ENCODE results near the gene N4BP2.

The N4BP2 gene

DNA sequence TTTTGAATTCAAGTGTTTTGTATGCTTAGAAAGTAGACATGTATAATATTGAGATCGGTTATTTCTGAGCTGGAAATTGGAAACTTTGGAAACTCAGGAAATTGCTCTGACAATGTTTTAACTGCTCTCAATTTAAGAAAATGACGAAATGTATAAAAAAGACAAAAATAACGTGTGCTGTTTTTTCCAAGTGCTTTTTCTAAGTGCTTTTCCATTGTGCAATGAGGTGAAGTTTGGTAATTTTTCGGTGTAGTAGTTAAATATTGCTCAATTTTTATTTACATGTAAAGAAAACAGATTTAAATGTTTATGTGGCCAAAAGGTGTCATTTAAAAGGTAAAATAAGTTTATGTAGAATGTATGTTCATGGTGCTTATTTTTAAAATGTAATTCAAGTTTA is 100.8 kb downstream of the N4BP2 start:
- no peak for DNase-seq (ENCODE audit: low spot score)

DNA sequence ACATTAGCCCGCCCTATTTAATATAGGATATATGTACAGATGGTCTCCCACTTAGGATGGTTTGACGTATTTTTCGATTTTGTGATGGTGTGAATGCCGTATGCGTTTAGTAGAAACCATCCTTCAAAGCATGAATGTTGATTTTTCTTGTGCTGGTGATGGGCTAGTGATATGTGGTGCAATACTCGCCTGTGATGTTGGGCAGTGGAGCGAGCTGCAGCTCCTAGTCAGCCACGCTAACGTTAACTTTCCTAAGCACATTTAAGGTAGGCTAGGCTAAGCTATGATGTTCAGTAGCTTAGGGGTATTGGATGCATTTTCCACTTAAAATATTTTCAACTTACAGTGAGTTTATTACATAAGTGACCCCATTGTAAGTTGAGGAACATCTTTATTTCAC is 103.6 kb downstream of the N4BP2 start:
- DNase-seq (ENCODE audit: low spot score) = no peak

DNA sequence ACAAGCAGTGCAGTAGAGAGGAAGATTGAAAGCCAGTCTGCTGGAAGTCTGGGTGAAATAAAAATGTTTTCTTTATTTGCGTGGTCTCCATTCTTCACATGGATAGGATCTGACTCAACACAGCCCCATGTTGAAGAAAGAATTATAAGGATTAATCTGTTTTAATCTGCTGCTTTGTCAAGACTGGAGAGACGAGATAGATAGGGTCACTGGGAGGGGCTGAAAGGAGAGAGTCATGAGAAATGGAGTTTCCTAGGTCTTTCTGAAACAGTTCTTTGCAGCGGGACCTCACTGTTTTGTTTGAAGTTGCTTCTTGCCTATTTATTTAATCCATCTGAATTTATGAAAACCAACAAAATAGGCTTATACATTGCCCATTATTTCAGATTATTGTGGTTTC is 107.8 kb downstream of the N4BP2 start:
- no peak for DNase-seq (ENCODE audit: low spot score)

DNA sequence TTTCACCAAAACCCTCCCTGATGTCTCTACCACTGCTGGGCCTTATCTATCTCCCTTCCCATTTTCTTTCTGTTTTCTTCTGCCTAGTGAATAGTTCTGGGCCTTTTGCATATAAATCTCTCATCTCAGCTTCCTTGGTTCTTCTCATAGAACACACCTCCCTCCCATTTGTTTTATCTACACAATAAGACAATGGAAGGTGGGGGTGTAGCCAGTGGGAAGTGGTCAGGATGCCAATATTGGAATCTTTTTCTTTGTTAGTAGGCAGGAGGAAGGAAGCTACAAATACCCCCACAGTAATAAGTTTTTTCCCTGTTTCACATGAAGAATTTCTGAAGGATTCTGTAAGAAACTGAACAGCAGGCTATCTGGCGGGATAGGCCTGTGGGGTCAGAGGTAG is 109.3 kb downstream of the N4BP2 start:
- DNase-seq (ENCODE audit: low spot score) = no peak

DNA sequence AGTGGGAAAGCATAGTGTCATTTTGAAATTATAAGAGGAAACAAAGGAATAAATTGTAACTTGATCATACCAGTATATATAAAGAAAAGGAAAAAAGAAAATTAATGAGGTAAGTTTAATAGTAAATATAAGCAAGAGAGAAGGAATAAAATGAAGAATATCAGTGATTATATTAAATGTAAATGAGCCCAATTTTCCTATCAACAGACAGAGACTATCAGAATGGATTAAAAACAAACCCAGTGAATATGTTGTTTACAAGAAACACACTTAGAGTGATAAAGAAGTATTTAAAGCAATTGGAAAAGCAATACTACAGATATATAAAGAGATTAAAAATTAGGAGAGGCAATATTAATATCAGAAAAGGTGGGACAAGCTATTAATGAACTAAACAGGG is 111.4 kb downstream of the N4BP2 start:
- DNase-seq (ENCODE audit: low spot score) = no peak

DNA sequence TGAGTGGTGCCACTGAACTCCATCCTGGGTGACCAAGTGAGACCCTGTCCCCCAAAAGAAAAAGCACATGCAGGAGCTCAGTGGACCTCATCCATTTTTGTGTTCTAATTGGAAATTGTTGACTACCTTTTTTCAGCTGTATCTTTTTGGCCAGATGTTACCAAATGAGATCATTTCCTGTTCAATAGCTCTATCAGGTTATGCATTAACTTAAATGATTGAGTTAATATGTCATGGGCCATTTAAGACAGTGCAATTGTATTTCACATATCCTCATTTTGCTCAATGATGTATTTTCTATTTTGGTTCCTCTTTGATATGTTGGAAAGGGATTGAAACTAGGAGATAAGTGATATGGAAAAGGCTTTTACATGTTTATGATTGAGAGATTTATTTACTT is 113.9 kb downstream of the N4BP2 start:
- no peak for DNase-seq (ENCODE audit: low spot score)

DNA sequence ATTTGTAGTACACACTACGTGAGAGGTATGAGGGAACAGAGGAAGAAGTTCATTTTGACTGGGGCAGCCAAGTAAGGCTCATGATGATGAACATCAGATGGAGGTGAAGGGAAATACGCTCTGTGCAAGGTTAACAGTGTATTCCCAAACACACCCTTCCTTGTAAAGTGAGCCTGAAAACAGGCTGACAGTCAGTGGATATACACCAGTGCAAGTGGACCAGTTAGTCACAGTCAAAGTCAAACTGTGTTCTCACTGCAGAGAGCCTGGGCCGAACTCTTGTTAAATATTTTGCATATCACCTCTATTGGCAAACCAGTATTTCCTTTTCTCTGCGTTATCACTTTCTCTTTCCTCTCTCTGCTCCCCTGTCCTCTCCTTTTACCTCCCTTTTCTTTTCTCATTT is 116.8 kb downstream of the N4BP2 start:
- DNase-seq (ENCODE audit: low spot score) = no peak

DNA sequence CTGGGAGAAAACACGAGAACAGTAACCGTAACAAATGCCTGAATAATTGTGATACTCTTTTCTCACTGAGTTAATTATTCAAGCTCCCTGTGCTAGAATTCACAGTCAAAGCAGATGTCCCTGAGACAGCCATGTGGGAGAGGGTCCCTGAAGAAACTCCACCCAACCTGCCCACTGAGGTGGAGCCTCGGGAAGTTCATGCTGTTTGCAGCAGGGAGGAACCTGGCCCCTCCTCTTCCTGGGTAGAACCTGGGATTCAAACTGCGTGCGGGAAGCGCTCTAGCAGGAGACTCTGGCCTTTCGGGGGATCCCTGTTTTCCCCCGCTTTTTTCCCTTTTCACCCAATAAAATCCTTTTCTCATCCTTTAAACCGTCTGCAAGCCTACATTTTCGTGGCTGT is 120.0 kb downstream of the N4BP2 start:
- no peak for DNase-seq (ENCODE audit: low spot score)

DNA sequence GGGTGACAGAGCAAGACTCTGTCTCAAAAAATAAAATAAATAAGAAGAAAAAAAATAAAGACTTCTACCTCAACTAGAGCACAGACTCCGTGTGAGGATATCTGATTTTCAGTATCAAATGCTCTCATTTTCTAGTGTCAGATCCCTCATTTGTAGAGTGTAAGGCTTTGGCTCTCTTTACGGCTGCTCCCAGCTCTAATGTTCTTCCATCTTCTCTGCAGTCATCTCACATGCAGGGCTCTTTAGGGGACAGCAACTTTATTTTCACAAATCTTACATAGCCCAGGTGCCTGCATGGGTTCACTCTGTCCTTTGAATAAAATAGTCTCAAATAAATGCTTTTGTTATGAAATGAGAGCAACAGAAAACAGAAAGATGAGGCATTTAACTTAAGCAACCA is 120.9 kb downstream of the N4BP2 start:
- no peak for DNase-seq (ENCODE audit: low spot score)

DNA sequence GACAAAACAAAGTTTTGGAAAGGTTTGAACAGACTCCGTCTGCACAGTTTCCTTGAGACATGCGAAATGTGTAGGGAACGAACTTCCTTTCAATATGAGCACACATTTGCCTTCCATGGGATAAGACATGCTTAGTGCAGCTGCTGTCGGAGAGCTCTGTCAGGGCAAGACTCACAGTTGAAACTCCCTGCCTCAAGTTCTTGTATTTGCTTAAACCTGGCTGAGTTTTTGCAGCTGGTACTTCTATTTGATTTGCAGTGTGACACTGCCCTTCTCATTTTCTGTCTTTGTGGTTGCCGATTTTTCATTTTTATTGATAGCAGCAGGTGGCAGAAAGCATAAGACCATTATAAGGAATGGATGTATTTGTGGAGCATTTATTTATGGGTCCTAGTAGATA is 122.0 kb downstream of the N4BP2 start:
- DNase-seq (ENCODE audit: low spot score) = no peak

DNA sequence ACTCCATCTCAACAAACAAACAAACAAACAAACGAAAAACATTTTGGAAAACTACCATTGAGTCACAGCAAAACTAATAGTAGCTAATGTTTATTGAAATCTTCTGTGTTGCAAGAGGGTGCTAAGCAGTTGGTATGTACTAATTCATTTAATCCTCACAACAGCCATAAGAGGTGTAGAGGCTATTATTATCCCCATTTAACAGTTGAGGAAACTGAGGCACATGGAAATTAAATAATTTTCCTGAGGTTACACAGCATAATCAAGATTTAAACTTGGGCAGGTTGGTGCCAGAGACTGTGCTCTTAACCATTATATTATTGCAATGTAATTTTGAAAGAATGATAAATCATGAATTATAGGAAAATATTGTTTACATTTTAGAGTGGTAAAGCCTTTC is 122.7 kb downstream of the N4BP2 start:
- DNase-seq (ENCODE audit: low spot score) = no peak

DNA sequence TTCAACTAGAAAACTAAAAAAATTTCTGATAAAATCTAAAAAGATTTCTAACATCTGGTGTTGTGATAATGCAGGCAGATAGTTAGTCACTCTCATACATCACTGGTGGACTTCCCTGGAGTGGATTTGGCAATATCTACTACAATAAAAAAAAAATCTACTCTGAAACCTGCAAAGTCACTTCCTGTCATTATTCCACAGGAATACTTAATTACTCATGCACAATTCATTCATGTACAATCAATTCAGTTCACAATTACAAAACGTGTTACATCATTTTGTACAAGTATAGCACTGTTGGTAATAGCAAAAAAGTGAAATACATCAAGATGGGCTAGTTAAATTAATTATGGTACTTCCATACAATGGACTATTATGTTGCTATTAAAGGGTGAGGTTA is 123.7 kb downstream of the N4BP2 start:
- DNase-seq (ENCODE audit: low spot score) = no peak

DNA sequence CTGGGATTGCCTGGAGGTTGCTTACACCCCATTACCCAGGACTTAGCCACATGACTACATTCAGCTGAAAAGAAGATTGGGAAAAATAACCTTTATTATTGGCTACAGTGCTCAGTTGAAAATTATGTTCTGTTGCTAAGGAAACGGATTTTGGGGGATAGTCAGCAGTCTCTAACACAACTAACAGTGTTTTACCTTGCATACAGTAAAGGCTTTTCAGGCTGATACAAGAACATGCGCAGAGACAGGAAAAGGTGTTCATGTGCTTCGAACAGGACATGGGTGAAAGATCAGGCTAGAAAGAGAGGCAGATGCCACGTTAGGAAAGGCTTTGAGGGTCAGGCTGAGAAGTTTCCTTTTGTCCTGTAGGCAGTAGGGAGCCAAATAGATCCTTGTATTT is 125.4 kb downstream of the N4BP2 start:
- no peak for DNase-seq (ENCODE audit: low spot score)

DNA sequence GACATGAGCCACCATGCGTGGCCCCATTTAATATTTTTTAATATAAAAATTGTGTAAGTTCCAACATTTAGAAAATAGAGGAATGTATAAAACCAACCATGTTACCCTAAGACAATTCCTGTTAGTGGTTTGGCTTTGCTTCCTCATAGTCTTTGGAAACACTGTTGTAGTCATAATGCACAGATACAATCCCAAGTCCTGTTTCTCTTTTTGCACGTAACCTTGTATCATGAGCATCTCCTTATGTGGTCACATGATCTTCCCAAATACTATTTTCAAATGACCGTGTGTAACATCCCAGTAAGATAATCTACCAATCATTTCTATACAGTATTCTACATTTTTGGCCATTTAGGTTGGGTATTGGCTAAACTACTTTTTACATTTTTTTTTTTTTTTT is 126.3 kb downstream of the N4BP2 start:
- DNase-seq (ENCODE audit: low spot score) = no peak

DNA sequence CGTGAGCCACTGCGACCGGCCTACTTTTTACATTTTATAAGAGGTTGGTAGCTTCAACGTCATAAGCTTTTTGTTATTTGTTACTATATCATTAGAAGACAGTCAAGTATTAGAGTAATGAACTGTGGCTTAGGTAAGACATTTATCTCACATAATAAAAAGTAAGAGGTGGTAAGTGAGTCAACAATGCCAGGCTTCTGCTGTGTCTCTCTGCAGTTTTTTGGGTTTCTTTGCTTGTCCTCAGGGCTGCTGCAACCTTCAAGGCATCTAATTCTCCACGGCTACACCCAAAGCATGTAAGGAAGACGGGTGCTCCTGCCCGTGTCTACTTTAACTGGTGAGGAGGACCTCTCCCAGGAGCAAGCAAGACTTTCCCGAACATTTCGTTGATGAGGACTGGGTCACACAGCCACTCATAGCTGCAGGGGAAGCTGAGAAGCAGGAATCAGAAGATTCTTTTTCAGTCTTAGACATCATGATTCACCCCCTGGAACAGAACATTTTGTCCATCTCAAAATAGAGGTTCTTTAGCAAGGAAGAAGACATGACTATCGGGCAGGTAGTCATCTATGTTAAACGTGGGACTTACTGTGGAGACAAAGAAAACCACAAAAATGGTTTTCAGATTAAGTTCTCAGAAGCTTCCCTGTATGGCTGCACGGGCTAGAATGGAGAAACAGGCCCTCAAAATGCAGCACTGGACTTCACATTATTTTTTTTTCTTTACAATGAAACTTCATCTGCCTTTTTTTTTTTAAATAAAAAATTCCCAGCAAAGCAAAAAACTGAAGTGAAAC is 127.2 kb downstream of the N4BP2 start:
- DNase-seq (ENCODE audit: low spot score) = no peak

DNA sequence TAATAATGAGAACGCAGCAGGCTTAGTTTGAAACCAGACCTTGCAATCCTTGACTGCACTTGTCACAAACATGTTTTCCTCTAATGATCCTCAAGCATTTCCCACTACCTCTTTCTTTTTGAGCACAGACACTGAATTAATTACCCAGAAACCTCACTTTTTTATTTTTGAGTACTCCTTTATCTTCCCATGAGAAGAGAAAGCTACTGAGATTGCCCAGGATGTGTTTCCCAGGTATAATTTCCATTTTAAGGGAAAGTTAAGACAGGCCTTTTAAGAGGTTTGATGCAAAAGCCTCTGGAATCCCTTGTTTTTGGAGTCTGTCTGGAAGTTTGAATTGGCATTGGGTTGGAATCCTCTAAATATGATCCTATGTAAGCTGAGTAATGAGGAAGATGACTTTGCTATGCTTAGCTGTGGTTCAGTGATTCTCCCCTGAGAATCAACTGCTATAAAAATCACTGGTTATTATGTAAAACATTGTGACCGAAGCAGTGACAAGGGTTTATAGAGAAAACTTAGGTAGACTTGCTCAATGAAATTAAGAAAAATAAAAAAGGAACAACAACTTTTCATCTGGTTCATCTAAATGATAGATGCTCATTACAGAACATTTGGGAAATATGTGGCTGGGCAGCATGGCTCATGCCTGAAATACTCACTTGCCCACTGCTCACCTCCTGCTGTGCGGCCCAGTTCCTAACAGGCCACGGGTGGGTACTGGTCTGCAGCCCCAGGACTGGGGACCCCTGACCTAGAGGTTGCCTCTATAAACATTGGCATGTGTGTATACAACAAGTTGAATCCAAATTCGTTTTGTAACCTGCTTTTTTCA is 129.4 kb downstream of the N4BP2 start:
- no peak for DNase-seq (ENCODE audit: low spot score)

DNA sequence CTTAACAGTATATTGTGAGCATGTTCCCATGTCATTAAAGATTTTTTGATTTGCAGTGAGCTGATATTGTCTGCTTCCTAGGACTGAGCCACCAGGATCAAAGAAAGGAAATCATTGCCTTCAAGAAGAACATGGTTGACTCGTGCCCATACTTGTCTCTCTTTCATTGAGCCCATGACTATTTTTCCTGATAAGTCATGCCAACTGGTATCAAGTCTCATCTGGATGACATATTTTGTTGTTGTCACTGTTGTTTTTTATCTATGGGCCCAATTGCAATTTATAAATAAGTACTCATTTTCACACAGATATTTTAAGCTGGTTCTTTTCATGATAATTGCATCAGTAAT is 130.0 kb downstream of the N4BP2 start:
- DNase-seq (ENCODE audit: low spot score) = no peak

DNA sequence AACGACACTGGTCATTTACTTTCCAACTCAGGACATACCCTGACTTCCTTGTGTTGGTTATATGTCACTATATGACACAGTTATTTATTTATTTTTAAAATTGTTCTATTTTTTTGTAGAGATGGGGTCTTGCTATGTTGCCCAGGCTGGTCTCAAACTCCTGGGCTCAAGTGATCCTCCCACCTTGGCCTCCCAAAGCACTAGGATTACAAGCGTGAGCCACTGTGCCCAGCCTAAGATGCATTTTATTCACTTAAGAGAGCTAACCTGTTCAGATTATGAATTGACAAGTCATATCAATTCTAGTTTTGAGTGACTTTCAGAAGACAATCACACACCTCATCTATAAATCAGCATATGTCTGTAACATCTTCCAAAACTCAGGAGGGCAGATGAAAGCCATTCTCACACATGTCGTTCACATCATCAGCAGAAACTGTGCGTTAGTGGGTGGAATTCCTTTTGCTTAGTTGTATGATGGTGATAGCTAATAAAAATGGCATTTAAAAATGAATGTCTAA is 130.8 kb downstream of the N4BP2 start:
- no peak for DNase-seq (ENCODE audit: low spot score)

DNA sequence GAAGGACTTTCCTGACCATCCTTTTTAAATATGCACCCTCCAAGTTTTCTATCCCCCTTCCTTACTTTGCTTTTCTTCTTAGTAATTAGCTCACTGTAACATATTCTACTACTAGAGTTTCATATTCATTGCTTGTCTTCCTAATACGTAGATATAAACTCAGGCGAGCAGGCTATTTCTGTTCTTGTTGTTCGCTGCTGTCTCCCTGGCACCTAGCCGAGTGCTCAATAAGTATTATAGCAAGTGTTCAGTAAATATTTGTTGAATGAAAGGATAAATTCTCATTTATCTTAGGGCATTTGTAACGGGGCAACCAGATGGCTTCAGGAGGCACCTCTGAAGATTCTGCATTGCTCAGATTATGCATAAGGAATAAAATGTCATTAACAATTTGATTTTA is 133.4 kb downstream of the N4BP2 start:
- DNase-seq (ENCODE audit: low spot score) = no peak

DNA sequence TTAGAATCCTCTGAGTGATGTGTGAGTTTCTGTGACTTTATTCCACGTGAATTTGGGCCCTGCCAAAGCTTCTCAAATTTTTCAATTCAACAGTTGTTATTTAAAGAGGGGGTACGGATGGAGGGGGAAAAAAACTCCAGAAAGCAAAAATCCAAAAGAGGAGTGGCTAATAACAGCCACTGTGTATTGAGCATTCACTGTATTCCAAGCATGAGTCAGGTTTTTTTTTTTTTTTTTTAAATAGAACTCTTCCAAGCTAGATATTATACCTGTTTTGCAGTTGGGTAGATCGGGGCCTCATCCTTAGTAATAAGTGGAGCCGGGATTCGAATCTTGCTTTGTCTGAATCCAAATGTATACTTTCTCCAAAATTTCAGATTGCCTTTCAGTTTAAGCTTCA is 133.8 kb downstream of the N4BP2 start:
- no peak for DNase-seq (ENCODE audit: low spot score)

DNA sequence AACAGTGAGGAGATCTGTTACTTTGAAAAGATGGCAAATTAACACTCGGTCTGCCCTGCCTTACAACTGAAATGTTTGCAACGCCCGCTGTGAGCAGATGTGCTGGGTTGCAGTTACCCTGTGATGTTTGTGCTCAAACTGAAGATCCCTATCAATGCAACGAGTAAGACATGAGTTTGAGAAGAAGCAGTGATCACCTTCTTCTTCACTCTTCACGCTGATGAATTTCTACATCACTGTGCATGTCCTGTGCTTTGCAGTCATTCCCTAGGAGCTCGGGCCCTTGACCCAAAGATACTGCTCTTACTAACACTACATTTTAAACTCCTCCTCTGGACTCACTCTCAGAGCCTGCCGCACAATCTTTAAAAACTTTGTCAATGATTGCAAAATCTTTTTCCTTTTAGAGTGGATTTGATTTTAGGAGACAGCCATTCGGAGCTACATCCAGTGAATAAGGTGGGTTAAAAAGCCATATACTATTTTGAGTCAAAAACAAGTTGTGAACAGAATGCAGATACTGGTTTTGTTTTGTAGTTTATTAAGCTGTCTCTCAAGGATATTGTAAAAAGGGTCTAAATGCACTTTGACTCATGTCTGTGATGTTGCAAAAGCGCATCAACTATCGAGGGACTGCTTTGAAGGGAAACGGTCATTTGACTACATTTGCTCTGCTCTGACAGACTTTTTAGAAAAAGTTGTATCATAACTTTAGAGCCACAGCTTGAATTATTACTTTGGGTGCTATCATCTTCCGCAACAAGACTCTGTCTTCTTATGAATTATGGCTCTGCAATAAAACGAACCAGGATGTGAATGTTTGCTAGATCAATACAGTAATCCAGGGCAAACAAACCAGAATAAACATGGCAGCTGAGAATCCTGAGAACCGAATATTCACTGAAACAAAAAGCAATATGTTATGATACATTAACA is 134.5 kb downstream of the N4BP2 start:
- no peak for DNase-seq (ENCODE audit: low spot score)
